ENCODE data around the gene SH2D6. TPM values are rescaled to one million over a fixed set of nuclear protein-coding genes. Genes with fewer than 3 reads are reported as not detected.
A peak's percentile ranks its signal among the peaks of the same experiment; 100 is the strongest.

The SH2D6 gene
- total RNA-seq, 1 experiment from 2014 or later, result 0.84 TPM

- H3K4me1 Mint-ChIP-seq (ENCODE audit: insufficient read depth, unreplicated experiment), result peaks cover 31% of the 10 kb centered on the region
- ChIA-PET POLR2A (interaction anchor here (16.8 kb wide), 1 partner anchor 104 kb away, joined by 287 read pairs; the partner anchor contains the start of gene MAT2A), CTCF (interaction anchor here (1.7 kb wide), 1 partner anchor 14 kb away, joined by 3 read pairs; no protein-coding TSS in a partner anchor)
- no peak for TF ChIP-seq CTCF (IDR thresholded peaks at IDR 0.05; ENCODE audit: unreplicated experiment)
- no peak overlapping the region for H3K27ac Mint-ChIP-seq (ENCODE audit: low read depth, unreplicated experiment)
- no TSS peak for BruUV-seq (replicated peaks)
- no peaks in the 10 kb centered on the region for H3K36me3 Mint-ChIP-seq (ENCODE audit: insufficient read depth, unreplicated experiment)
- intact Hi-C loops (cut with micrococcal nuclease), result no loop called here
- DNase-seq (ENCODE audit: unreplicated experiment), result no peak
- H3K9me3 Mint-ChIP-seq (ENCODE audit: unreplicated experiment), result no peaks in the 10 kb centered on the region
- H3K4me3 Mint-ChIP-seq (ENCODE audit: unreplicated experiment), result no peak overlapping the region
- H3K27me3 Mint-ChIP-seq (ENCODE audit: insufficient read depth, unreplicated experiment), result no peaks in the 10 kb centered on the region
Observed at GRCh38 chr2:85439986-85440385, 21.5 kb downstream of the SH2D6 start.

GRCh38 chr2:85440729-85441128 is 22.2 kb downstream of the SH2D6 start:
- ChIA-PET POLR2A (interaction anchor here (0.7 to 16.8 kb wide), 3 partner anchors 103 to 548 kb away, joined by 3 to 287 read pairs (median 4); partner anchors contain the start of genes MAT2A and RNF181), CTCF (no interaction called here)
- TF ChIP-seq CTCF (IDR thresholded peaks at IDR 0.05; ENCODE audit: unreplicated experiment), result no peak
- intact Hi-C loops (cut with micrococcal nuclease), result no loop called here
- DNase-seq (ENCODE audit: unreplicated experiment), result no peak
- no peak overlapping the region for H3K4me3 Mint-ChIP-seq (ENCODE audit: unreplicated experiment)
- no peaks in the 10 kb centered on the region for H3K27me3 Mint-ChIP-seq (ENCODE audit: insufficient read depth, unreplicated experiment)
- no peak overlapping the region for H3K27ac Mint-ChIP-seq (ENCODE audit: low read depth, unreplicated experiment)
- H3K36me3 Mint-ChIP-seq (ENCODE audit: insufficient read depth, unreplicated experiment), result no peaks in the 10 kb centered on the region
- H3K4me1 Mint-ChIP-seq (ENCODE audit: insufficient read depth, unreplicated experiment), result peaks cover 34% of the 10 kb centered on the region
- BruUV-seq (replicated peaks), result no TSS peak
- H3K9me3 Mint-ChIP-seq (ENCODE audit: unreplicated experiment), result no peaks in the 10 kb centered on the region

GRCh38 chr2:85441864-85442263 is 23.4 kb downstream of the SH2D6 start:
- no peak for DNase-seq (ENCODE audit: unreplicated experiment)
- Mint-ChIP-seq H3K36me3 (ENCODE audit: insufficient read depth, unreplicated experiment) (no peaks in the 10 kb centered on the region), H3K27ac (ENCODE audit: low read depth, unreplicated experiment) (no peak overlapping the region), H3K4me3 (ENCODE audit: unreplicated experiment) (no peak overlapping the region), H3K9me3 (ENCODE audit: unreplicated experiment) (no peaks in the 10 kb centered on the region), H3K4me1 (ENCODE audit: insufficient read depth, unreplicated experiment) (peaks cover 27% of the 10 kb centered on the region), H3K27me3 (ENCODE audit: insufficient read depth, unreplicated experiment) (no peaks in the 10 kb centered on the region)
- ChIA-PET POLR2A (interaction anchor here (0.9 to 16.8 kb wide), 5 partner anchors 12 to 154 kb away, joined by 3 to 287 read pairs (median 4); partner anchors contain the start of genes MAT2A and RNF181), CTCF (interaction anchor here (0.8 to 1.5 kb wide), 3 partner anchors 11 to 22 kb away, joined by 3 to 5 read pairs (median 4); no protein-coding TSS in a partner anchor)
- no TSS peak for BruUV-seq (replicated peaks)
- intact Hi-C loops (cut with micrococcal nuclease), result no loop called here
- no peak for TF ChIP-seq CTCF (IDR thresholded peaks at IDR 0.05; ENCODE audit: unreplicated experiment)

GRCh38 chr2:85444629-85445172 is 26.2 kb downstream of the SH2D6 start:
- BruUV-seq (replicated peaks), result no TSS peak
- Mint-ChIP-seq H3K27me3 (ENCODE audit: insufficient read depth, unreplicated experiment) (no peaks in the 10 kb centered on the region), H3K27ac (ENCODE audit: low read depth, unreplicated experiment) (peak overlapping the region; percentile 83), H3K4me1 (ENCODE audit: insufficient read depth, unreplicated experiment) (peaks cover 18% of the 10 kb centered on the region), H3K36me3 (ENCODE audit: insufficient read depth, unreplicated experiment) (no peaks in the 10 kb centered on the region), H3K9me3 (ENCODE audit: unreplicated experiment) (no peaks in the 10 kb centered on the region), H3K4me3 (ENCODE audit: unreplicated experiment) (no peak overlapping the region)
- intact Hi-C loops (cut with micrococcal nuclease), result no loop called here
- ChIA-PET CTCF (interaction anchor here (0.7 kb wide), 1 partner anchor 9 kb away, joined by 3 read pairs; no protein-coding TSS in a partner anchor), POLR2A (interaction anchor here (1.2 to 16.8 kb wide), 4 partner anchors 11 to 99 kb away, joined by 3 to 287 read pairs (median 13); partner anchors contain the start of gene MAT2A)
- DNase-seq (ENCODE audit: unreplicated experiment), result peak; percentile 47
- no peak for TF ChIP-seq CTCF (IDR thresholded peaks at IDR 0.05; ENCODE audit: unreplicated experiment)
